ENCODE measurements around the gene DGLUCY. TPM values are rescaled to one million over a fixed set of nuclear protein-coding genes. Genes with fewer than 3 reads are reported as not detected.

DGLUCY gene
- total RNA-seq, 1 donor, result 45.6 TPM

- Histone ChIP-seq H2AFZ (ENCODE audit: low read length) (no peak overlapping the region), H4K20me1 (ENCODE audit: insufficient read depth, low read length) (no peaks in the 10 kb centered on the region), H3K9me3 (ENCODE audit: low read depth, low read length) (no peaks in the 10 kb centered on the region), H3K27me3 (ENCODE audit: insufficient read depth, low read length) (no peaks in the 10 kb centered on the region), H3K79me2 (ENCODE audit: insufficient read depth, low read length) (peaks cover 33% of the 10 kb centered on the region), H3K4me1 (ENCODE audit: insufficient read depth, low read length) (peaks cover 31% of the 10 kb centered on the region), H3K36me3 (ENCODE audit: insufficient read depth, low read length) (no peaks in the 10 kb centered on the region), H3K4me2 (ENCODE audit: insufficient read depth, low read length) (no peak overlapping the region), H3K27ac (ENCODE audit: low read depth, low read length) (no peak overlapping the region), H3K4me3 (ENCODE audit: insufficient read depth, low read length) (no peak overlapping the region)
- DNase-seq (ENCODE audit: insufficient read length, low spot score, missing footprints), result no peak
- no peak for TF ChIP-seq CTCF (IDR thresholded peaks at IDR 0.05; ENCODE audit: extremely low read depth, low read depth, low read length)
These were observed 3.2 kb downstream of the DGLUCY start for GRCh38 chr14:91116913-91117588.

GRCh38 chr14:91117960-91118359, 4.1 kb downstream of the DGLUCY start:
- Histone ChIP-seq H2AFZ (ENCODE audit: low read length) (no peak overlapping the region), H3K4me1 (ENCODE audit: insufficient read depth, low read length) (peaks cover 31% of the 10 kb centered on the region), H4K20me1 (ENCODE audit: insufficient read depth, low read length) (no peaks in the 10 kb centered on the region), H3K9me3 (ENCODE audit: low read depth, low read length) (no peaks in the 10 kb centered on the region), H3K27ac (ENCODE audit: low read depth, low read length) (no peak overlapping the region), H3K4me2 (ENCODE audit: insufficient read depth, low read length) (no peak overlapping the region), H3K79me2 (ENCODE audit: insufficient read depth, low read length) (peaks cover 35% of the 10 kb centered on the region), H3K36me3 (ENCODE audit: insufficient read depth, low read length) (no peaks in the 10 kb centered on the region), H3K4me3 (ENCODE audit: insufficient read depth, low read length) (no peak overlapping the region), H3K27me3 (ENCODE audit: insufficient read depth, low read length) (no peaks in the 10 kb centered on the region)
- no peak for DNase-seq (ENCODE audit: insufficient read length, low spot score, missing footprints)
- TF ChIP-seq CTCF (IDR thresholded peaks at IDR 0.05; ENCODE audit: extremely low read depth, low read depth, low read length), result no peak

GRCh38 chr14:91118511-91119068, 4.7 kb downstream of the DGLUCY start:
- no peak overlapping the region for H3K27ac ChIP-seq (ENCODE audit: low read depth, low read length)
- no peaks in the 10 kb centered on the region for H3K36me3 ChIP-seq (ENCODE audit: insufficient read depth, low read length)
- no peak overlapping the region for H3K4me3 ChIP-seq (ENCODE audit: insufficient read depth, low read length)
- no peaks in the 10 kb centered on the region for H4K20me1 ChIP-seq (ENCODE audit: insufficient read depth, low read length)
- no peak for DNase-seq (ENCODE audit: insufficient read length, low spot score, missing footprints)
- TF ChIP-seq CTCF (IDR thresholded peaks at IDR 0.05; ENCODE audit: extremely low read depth, low read depth, low read length), result no peak
- no peaks in the 10 kb centered on the region for H3K9me3 ChIP-seq (ENCODE audit: low read depth, low read length)
- H2AFZ ChIP-seq (ENCODE audit: low read length), result no peak overlapping the region
- peaks cover 27% of the 10 kb centered on the region for H3K4me1 ChIP-seq (ENCODE audit: insufficient read depth, low read length)
- H3K79me2 ChIP-seq (ENCODE audit: insufficient read depth, low read length), result peaks cover 40% of the 10 kb centered on the region
- H3K4me2 ChIP-seq (ENCODE audit: insufficient read depth, low read length), result no peak overlapping the region
- no peaks in the 10 kb centered on the region for H3K27me3 ChIP-seq (ENCODE audit: insufficient read depth, low read length)

GRCh38 chr14:91119556-91120311, 5.9 kb downstream of the DGLUCY start:
- DNase-seq (ENCODE audit: insufficient read length, low spot score, missing footprints), result peak; percentile 68
- peak overlapping the region; percentile 9 for H3K4me3 ChIP-seq (ENCODE audit: insufficient read depth, low read length)
- peaks cover 19% of the 10 kb centered on the region for H3K4me1 ChIP-seq (ENCODE audit: insufficient read depth, low read length)
- peak overlapping the region; percentile 37 for H2AFZ ChIP-seq (ENCODE audit: low read length)
- H3K79me2 ChIP-seq (ENCODE audit: insufficient read depth, low read length), result peaks cover 34% of the 10 kb centered on the region
- H4K20me1 ChIP-seq (ENCODE audit: insufficient read depth, low read length), result peaks cover 3% of the 10 kb centered on the region
- H3K9me3 ChIP-seq (ENCODE audit: low read depth, low read length), result no peaks in the 10 kb centered on the region
- TF ChIP-seq CTCF (IDR thresholded peaks at IDR 0.05; ENCODE audit: extremely low read depth, low read depth, low read length), result no peak
- no peaks in the 10 kb centered on the region for H3K36me3 ChIP-seq (ENCODE audit: insufficient read depth, low read length)
- no peaks in the 10 kb centered on the region for H3K27me3 ChIP-seq (ENCODE audit: insufficient read depth, low read length)
- peak overlapping the region; percentile 52 for H3K4me2 ChIP-seq (ENCODE audit: insufficient read depth, low read length)
- H3K27ac ChIP-seq (ENCODE audit: low read depth, low read length), result peak overlapping the region; percentile 66

Measured in osteoblast (primary cell).